K562 (cell line): ENCODE results near the gene R3HDM1. TPM values are rescaled to one million over a fixed set of nuclear protein-coding genes. Genes with fewer than 3 reads are reported as not detected.

Source experiments
- CXXC5 ChIP-seq: fragments of 250-450 bp; sonication (Bioruptor Pico); IDR thresholded peaks from 2 replicates; pipeline ENCODE4 v1.8.0; 2022; ENCODE audit warnings: inconsistent platforms, mild to moderate bottlenecking, moderate library complexity
- FOXM1 ChIP-seq, 2 experiments: fragments of 450-650 bp in 1 of 2; sonication (generic) in 1 of 2; formaldehyde crosslinking in 1 of 2; IDR thresholded peaks; 2 replicates each; pipeline versions ENCODE4 v1.6.1 to v1.9.0; 2017 to 2022; ENCODE audit warnings: low read depth in 2 of 2, mild to moderate bottlenecking in 2 of 2, missing genetic modification reagents in 1 of 2, moderate library complexity in 1 of 2
- HNRNPUL1 ChIP-seq: fragments of 200-400 bp; formaldehyde crosslinking; IDR thresholded peaks from 2 replicates; pipeline ENCODE4 v1.6.1; 2017; ENCODE audit warnings: low read length
- MLX ChIP-seq, 2 experiments: fragments of 450-650 bp in 1 of 2; sonication (generic) in 1 of 2; formaldehyde crosslinking; conservative IDR thresholded peaks; 2 replicates each; pipeline versions ENCODE4 v1.4.0 to v1.8.1; 2020 to 2022; ENCODE audit warnings: mild to moderate bottlenecking in 1 of 2, missing genetic modification reagents in 1 of 2
- MTA3 ChIP-seq: fragments of 450-650 bp; formaldehyde crosslinking; IDR thresholded peaks from 2 replicates; pipeline ENCODE4 v1.6.1; 2017; ENCODE audit warnings: mild to moderate bottlenecking, borderline replicate concordance
- NBN ChIP-seq: fragments of 450-650 bp; IDR thresholded peaks from 2 replicates; pipeline ENCODE4 v1.6.1; 2016; ENCODE audit warnings: low read depth, mild to moderate bottlenecking
- NCOA2 ChIP-seq, 2 experiments: fragments of 450-650 bp; IDR thresholded peaks; 2 replicates each; pipeline ENCODE4 v1.6.1; 2018; ENCODE audit warnings: mild to moderate bottlenecking in 2 of 2, moderate library complexity in 1 of 2; ENCODE audit not compliant: partially characterized antibody in 2 of 2
- RAD51 ChIP-seq: fragments of 450-650 bp; IDR thresholded peaks from 2 replicates; pipeline ENCODE4 v1.7.1; 2016; ENCODE audit warnings: low read depth, mild to moderate bottlenecking, borderline replicate concordance
- RBM15 ChIP-seq: fragments of 200-400 bp; formaldehyde crosslinking; IDR thresholded peaks from 2 replicates; pipeline ENCODE4 v1.6.1; 2018; ENCODE audit warnings: mild to moderate bottlenecking, low read length, moderate library complexity; ENCODE audit not compliant: insufficient read depth
- RBM25 ChIP-seq: fragments of 200-400 bp; formaldehyde crosslinking; IDR thresholded peaks from 2 replicates; pipeline ENCODE4 v1.6.1; 2018; ENCODE audit warnings: low read length, low read depth, moderate library complexity; ENCODE audit not compliant: severe bottlenecking
- ZBTB33 ChIP-seq: sonication (generic); formaldehyde crosslinking; IDR thresholded peaks from 2 replicates; pipeline ENCODE4 v1.8.1; 2023; ENCODE audit warnings: mild to moderate bottlenecking, missing genetic modification reagents
- ZNF280A ChIP-seq: fragments of 450-650 bp; IDR thresholded peaks from 2 replicates; pipeline ENCODE4 v1.6.1; 2018; ENCODE audit warnings: mild to moderate bottlenecking, low read depth; ENCODE audit not compliant: partially characterized antibody
- ZNF511 ChIP-seq: sonication (generic); formaldehyde crosslinking; IDR thresholded peaks from 2 replicates; pipeline ENCODE4 v1.8.0; 2022; ENCODE audit warnings: mild to moderate bottlenecking, missing genetic modification reagents
- polyA plus RNA-seq, 8 experiments: library from polyadenylated mRNA; depleted of rRNA in 4 of 8; stranded (reverse) in 5 of 8; unstranded in 3 of 8; fragments of >200 nt; fragmentation: Nextera tagmentation in 2 of 8; fragmentation: Illumina TruSeq in 1 of 8; extraction: Ambion mirVana in 2 of 8; extraction: Trizol in 1 of 8; gene quantifications; 2 replicates each; pipeline versions ENCODE4 v1.2.1 to v1.2.3, GENCODE V29; 2011 to 2014; ENCODE audit warnings: inconsistent platforms in 1 of 8, missing spikeins in 1 of 8
- total RNA-seq, 7 experiments: library from RNA; depleted of rRNA in 6 of 7; stranded (reverse); fragments of >200 nt in 6 of 7; fragmentation: Illumina TruSeq in 2 of 7; extraction: Trizol in 2 of 7; gene quantifications; 2 replicates each; pipeline versions ENCODE4 v1.2.1 to v1.2.3, GENCODE V29; 2011 to 2021; ENCODE audit warnings: low replicate concordance in 1 of 7
- TF ChIP-seq, protein P1 (sequence below), 2 experiments: IDR thresholded peaks; 2 replicates each; pipeline ENCODE4 v1.6.1; 2012; ENCODE audit warnings: improper control_type of control experiment in 2 of 2, low read depth in 2 of 2, low read length in 2 of 2, borderline replicate concordance in 1 of 2
- TF ChIP-seq, protein P2 (sequence below): fragments of 250-450 bp; sonication (Bioruptor Pico); IDR thresholded peaks from 2 replicates; pipeline ENCODE4 v1.8.0; 2022; ENCODE audit warnings: moderate library complexity, mild to moderate bottlenecking, inconsistent platforms

Gene R3HDM1
- total and polyA plus RNA-seq, 9 of the 15 experiments (the other 6 are each of a cell fraction or from before 2014, with no cell fraction given), result 12.4 to 89.4 (median 31.0) TPM

DNA sequence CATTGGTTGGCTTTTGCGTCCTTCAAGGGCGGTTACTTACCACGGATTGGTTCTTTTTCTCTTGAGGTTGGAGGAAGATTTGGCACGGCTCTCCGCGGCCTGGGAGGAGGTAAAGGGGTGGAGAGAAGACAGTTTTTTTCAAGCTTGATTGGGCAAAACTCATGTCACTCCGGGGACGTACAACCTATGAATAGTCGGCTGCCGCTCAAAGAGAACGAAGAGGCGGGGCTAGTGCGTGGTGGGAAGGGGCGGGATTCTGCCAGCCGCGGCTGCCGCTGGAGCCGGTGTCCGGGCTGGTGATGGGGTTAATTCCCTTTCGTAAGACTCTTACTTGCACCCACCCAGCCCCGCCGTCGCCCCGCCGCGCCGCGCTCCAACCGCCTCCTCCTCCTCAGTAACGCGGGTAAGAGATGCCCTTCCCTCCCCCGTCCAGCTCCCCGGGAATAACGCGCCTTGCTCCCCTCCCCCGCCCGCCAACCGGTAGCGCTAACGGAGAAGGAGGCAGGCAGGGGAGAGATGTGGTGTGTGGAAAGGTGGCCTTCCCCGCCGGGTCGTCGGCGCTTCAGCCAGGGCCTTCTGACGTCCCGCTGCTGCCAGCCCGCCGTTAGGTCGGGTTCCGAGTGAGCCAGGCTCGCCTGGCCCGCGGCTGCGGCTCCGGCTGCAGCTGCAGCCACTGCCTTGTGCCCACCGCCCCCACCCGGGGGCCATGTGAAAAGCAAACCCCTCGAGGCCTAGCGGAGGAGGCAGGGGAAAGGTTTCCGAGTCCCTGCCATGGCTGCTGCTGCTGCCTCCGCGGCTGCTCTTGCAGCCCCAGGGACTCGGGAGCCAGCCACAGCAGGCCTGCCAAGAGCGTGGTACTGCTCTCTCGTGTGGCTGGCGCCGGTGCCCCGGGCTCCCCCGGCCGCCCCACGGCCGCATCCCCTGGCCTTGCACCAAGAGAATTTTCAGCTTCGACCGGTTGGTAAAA, at the start of gene R3HDM1 (continued):
- TF ChIP-seq, protein P1, sequence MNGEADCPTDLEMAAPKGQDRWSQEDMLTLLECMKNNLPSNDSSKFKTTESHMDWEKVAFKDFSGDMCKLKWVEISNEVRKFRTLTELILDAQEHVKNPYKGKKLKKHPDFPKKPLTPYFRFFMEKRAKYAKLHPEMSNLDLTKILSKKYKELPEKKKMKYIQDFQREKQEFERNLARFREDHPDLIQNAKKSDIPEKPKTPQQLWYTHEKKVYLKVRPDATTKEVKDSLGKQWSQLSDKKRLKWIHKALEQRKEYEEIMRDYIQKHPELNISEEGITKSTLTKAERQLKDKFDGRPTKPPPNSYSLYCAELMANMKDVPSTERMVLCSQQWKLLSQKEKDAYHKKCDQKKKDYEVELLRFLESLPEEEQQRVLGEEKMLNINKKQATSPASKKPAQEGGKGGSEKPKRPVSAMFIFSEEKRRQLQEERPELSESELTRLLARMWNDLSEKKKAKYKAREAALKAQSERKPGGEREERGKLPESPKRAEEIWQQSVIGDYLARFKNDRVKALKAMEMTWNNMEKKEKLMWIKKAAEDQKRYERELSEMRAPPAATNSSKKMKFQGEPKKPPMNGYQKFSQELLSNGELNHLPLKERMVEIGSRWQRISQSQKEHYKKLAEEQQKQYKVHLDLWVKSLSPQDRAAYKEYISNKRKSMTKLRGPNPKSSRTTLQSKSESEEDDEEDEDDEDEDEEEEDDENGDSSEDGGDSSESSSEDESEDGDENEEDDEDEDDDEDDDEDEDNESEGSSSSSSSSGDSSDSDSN (IDR thresholded peaks at IDR 0.05; ENCODE audit: borderline replicate concordance in 1 of 2, low read depth in 2 of 2, low read length in 2 of 2), result peak; percentile 49 to 51; a peak in 2 of 4 replicates
- no peak for TF ChIP-seq MTA3
- TF ChIP-seq ZBTB33 (CRISPR knock-in tag), result no peak
- TF ChIP-seq, protein P2, sequence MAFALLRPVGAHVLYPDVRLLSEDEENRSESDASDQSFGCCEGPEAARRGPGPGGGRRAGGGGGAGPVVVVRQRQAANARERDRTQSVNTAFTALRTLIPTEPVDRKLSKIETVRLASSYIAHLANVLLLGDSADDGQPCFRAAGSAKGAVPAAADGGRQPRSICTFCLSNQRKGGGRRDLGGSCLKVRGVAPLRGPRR (CRISPR knock-in tag), result no peak
- TF ChIP-seq ZNF280A, result no peak
- no peak for TF ChIP-seq MLX (CRISPR knock-in tag; conservative IDR thresholded peaks at IDR 0.05)
- TF ChIP-seq RBM15, result no peak
- 0 out of 2 replicates have a peak, but pooled peaks have one; percentile 2 for TF ChIP-seq NBN
- no peak; the same call in 1 of the 2 replicates for TF ChIP-seq FOXM1 (IDR thresholded peaks at IDR 0.05; ENCODE audit: low read depth)
- no peak for TF ChIP-seq FOXM1 (CRISPR knock-in tag; IDR thresholded peaks at IDR 0.05; ENCODE audit: low read depth)
- peak; percentile 93 for TF ChIP-seq CXXC5 (CRISPR knock-in tag)
- peak; percentile 85 for TF ChIP-seq RBM25
- no peak for TF ChIP-seq NCOA2 (IDR thresholded peaks at IDR 0.05; ENCODE audit: partially characterized antibody in 2 of 2)
- TF ChIP-seq ZNF511 (CRISPR knock-in tag), result peak; percentile 70
- no peak for TF ChIP-seq HNRNPUL1
- no peak for TF ChIP-seq RAD51
